ENCODE measurements around the gene ARMH2. TPM values are rescaled to one million over a fixed set of nuclear protein-coding genes. Genes with fewer than 3 reads are reported as not detected.

The ARMH2 gene
- total and polyA plus RNA-seq, 10 of the 15 experiments (the other 5 are each of a cell fraction or from before 2014, with no cell fraction given) = 0.18 to 0.46 TPM; not detected in 8

DNA sequence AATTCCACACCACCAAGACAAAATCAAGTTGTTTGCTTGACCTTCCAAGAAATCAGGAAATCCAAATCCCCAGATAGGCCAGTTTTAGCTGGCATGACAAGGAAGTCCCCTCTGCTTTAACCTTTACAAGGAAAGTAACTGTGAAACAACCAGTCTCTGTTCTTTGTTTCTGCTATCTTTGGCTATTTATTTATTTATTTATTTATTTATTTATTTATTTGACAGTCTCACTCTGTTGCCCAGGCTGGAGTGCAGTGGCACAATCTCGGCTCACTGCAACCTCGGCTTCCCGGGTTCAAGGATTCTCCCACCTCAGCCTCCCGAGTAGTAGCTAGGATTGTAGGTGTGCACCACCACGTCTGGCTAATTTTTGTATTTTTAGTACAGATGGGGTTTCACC lies 38.5 kb downstream of the ARMH2 start:
- intact Hi-C loops (cut with micrococcal nuclease; ENCODE audit: unreplicated experiment) (no loop called here), in situ Hi-C loops (cut with MboI) (loop anchor here (5.0 kb wide), 1 partner anchor 173 kb away; no protein-coding TSS in a partner anchor)
- H3K4me2 ChIP-seq (ENCODE audit: control insufficient read depth, insufficient read depth) = no peak overlapping the region
- TF ChIP-seq MXI1 (IDR thresholded peaks at IDR 0.05; ENCODE audit: low read depth, low read length) = no peak
- TF ChIP-seq, protein P1, sequence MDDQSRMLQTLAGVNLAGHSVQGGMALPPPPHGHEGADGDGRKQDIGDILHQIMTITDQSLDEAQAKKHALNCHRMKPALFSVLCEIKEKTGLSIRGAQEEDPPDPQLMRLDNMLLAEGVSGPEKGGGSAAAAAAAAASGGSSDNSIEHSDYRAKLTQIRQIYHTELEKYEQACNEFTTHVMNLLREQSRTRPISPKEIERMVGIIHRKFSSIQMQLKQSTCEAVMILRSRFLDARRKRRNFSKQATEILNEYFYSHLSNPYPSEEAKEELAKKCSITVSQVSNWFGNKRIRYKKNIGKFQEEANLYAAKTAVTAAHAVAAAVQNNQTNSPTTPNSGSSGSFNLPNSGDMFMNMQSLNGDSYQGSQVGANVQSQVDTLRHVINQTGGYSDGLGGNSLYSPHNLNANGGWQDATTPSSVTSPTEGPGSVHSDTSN (IDR thresholded peaks at IDR 0.05; ENCODE audit: insufficient replicate concordance, low read depth, low read length) = no peak
- no peak for TF ChIP-seq SPI1 (IDR thresholded peaks at IDR 0.05; ENCODE audit: borderline replicate concordance, insufficient read depth, low read depth, low read length)
- TF ChIP-seq SMAD5 (IDR thresholded peaks at IDR 0.05; ENCODE audit: low read depth) = no peak
- TF ChIP-seq, protein P2, sequence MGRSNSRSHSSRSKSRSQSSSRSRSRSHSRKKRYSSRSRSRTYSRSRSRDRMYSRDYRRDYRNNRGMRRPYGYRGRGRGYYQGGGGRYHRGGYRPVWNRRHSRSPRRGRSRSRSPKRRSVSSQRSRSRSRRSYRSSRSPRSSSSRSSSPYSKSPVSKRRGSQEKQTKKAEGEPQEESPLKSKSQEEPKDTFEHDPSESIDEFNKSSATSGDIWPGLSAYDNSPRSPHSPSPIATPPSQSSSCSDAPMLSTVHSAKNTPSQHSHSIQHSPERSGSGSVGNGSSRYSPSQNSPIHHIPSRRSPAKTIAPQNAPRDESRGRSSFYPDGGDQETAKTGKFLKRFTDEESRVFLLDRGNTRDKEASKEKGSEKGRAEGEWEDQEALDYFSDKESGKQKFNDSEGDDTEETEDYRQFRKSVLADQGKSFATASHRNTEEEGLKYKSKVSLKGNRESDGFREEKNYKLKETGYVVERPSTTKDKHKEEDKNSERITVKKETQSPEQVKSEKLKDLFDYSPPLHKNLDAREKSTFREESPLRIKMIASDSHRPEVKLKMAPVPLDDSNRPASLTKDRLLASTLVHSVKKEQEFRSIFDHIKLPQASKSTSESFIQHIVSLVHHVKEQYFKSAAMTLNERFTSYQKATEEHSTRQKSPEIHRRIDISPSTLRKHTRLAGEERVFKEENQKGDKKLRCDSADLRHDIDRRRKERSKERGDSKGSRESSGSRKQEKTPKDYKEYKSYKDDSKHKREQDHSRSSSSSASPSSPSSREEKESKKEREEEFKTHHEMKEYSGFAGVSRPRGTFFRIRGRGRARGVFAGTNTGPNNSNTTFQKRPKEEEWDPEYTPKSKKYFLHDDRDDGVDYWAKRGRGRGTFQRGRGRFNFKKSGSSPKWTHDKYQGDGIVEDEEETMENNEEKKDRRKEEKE (IDR thresholded peaks at IDR 0.05) = no peak
- no peak for TF ChIP-seq TARDBP (IDR thresholded peaks at IDR 0.05; ENCODE audit: borderline replicate concordance)
- TF ChIP-seq LARP7 (IDR thresholded peaks at IDR 0.05) = no peak
- no peak for TF ChIP-seq EP300 (IDR thresholded peaks at IDR 0.05; ENCODE audit: borderline replicate concordance in 1 of 2, control insufficient read depth in 1 of 2, low read depth in 2 of 2, low read length in 2 of 2)
- TF ChIP-seq ZBED1 (IDR thresholded peaks at IDR 0.05; ENCODE audit: borderline replicate concordance) = no peak
- no peak for TF ChIP-seq CBX3 (IDR thresholded peaks at IDR 0.05; ENCODE audit: borderline replicate concordance, low read depth)
- TF ChIP-seq SMARCA5 (IDR thresholded peaks at IDR 0.05) = no peak
- TF ChIP-seq RFX5 (IDR thresholded peaks at IDR 0.05; ENCODE audit: low read depth, low read length) = no peak
- no peak for TF ChIP-seq NR2F1 (conservative IDR thresholded peaks at IDR 0.05)
- no peak for TF ChIP-seq SIX5 (IDR thresholded peaks at IDR 0.05; ENCODE audit: low read depth, low read length, severe bottlenecking)
- TF ChIP-seq ASH2L (IDR thresholded peaks at IDR 0.05; ENCODE audit: borderline replicate concordance, low read depth) = no peak
- TF ChIP-seq EGR1 (IDR thresholded peaks at IDR 0.05; ENCODE audit: borderline replicate concordance in 1 of 2, low read depth in 2 of 2, low read length in 2 of 2) = no peak
- no peak for TF ChIP-seq STAT3 (IDR thresholded peaks at IDR 0.05; ENCODE audit: low read depth, low read length)
- no peak for TF ChIP-seq SREBF2 (IDR thresholded peaks at IDR 0.05; ENCODE audit: low read length)
- TF ChIP-seq ZNF24 (IDR thresholded peaks at IDR 0.05) = no peak
- WGBS (ENCODE audit: insufficient coverage, insufficient replicate concordance, low lambda C conversion rate, missing lambda C conversion rate) = 92% methylated on average over 5 of the region's 5 CpGs
- no peak overlapping the region for H3K27ac ChIP-seq (ENCODE audit: control insufficient read depth, insufficient read depth)
- no TSS peak for BruUV-seq (replicated peaks)
- POLR2A ChIA-PET = interaction anchor here (0.6 kb wide), 1 partner anchor 183 kb away, joined by 3 read pairs; no protein-coding TSS in a partner anchor
- H3K4me3 ChIP-seq = no peak overlapping the region
- DNase-seq (ENCODE audit: low read depth, low spot score) = no peak
- H3K36me3 ChIP-seq (ENCODE audit: control insufficient read depth in 2 of 2, insufficient read depth in 2 of 2, low read length in 1 of 2) = no peaks in the 10 kb centered on the region
- ATAC-seq = no peak
- no peak overlapping the region for H3K9ac ChIP-seq (ENCODE audit: control insufficient read depth, insufficient read depth, low read length)
- H3K79me2 ChIP-seq (ENCODE audit: control insufficient read depth, insufficient read depth, low read length) = no peaks in the 10 kb centered on the region
- H3K9me3 ChIP-seq (replicated peaks; ENCODE audit: control insufficient read depth, insufficient read depth, low read length) = peaks cover under 1% of the 10 kb centered on the region; the same call in 1 of the 3 replicates
- CTCF ChIA-PET = interaction anchor here (0.9 to 1.4 kb wide), 3 partner anchors 58 to 179 kb away, joined by 3 read pairs; no protein-coding TSS in a partner anchor
- H4K20me1 ChIP-seq (ENCODE audit: control insufficient read depth, insufficient read depth) = no peaks in the 10 kb centered on the region
- RAD21 ChIA-PET (ENCODE audit: unreplicated experiment) = no interaction called here
- SMC1A ChIA-PET (ENCODE audit: uncharacterized antibody, unreplicated experiment) = interaction anchor here (1.1 to 2.1 kb wide), 3 partner anchors 17 to 191 kb away, joined by 3 to 7 read pairs (median 4); no protein-coding TSS in a partner anchor
- no peak for FAIRE-seq
- no peak overlapping the region for H2AFZ ChIP-seq (ENCODE audit: control insufficient read depth, low read depth, low read length)
- no peaks in the 10 kb centered on the region for H3K27me3 ChIP-seq (replicated peaks in 1 of 2; ENCODE audit: control insufficient read depth in 2 of 2, insufficient read depth in 2 of 2, low read length in 1 of 2)
- no peaks in the 10 kb centered on the region for H3K4me1 ChIP-seq (ENCODE audit: control insufficient read depth, insufficient read depth, low read length)

All from GM12878 (cell line).